Measurements from ENCODE around the gene IGIP.
A peak's percentile ranks its signal among the peaks of the same experiment; 100 is the strongest.
"Not testable (repeated sequence)": the region's sequence is repeated elsewhere in the genome, so short reads cannot be mapped to it uniquely, and the experiment has no call there.

The IGIP gene

GRCh38 chr5:140153255-140153654, 27.5 kb downstream of the IGIP start (continued):
- no peak for TF ChIP-seq TSHZ2 (CRISPR knock-in tag; IDR thresholded peaks at IDR 0.05)
- TF ChIP-seq SNAI2 (CRISPR knock-in tag; IDR thresholded peaks at IDR 0.05): no peak
- no peak for TF ChIP-seq ZFP3 (CRISPR knock-in tag; IDR thresholded peaks at IDR 0.05)
- no peak for TF ChIP-seq BACH2 (CRISPR knock-in tag; IDR thresholded peaks at IDR 0.05; ENCODE audit: borderline replicate concordance)
- no peak for TF ChIP-seq ZNF565 (CRISPR knock-in tag; conservative IDR thresholded peaks at IDR 0.05; ENCODE audit: low read depth)
- TF ChIP-seq ESRRG (CRISPR knock-in tag; IDR thresholded peaks at IDR 0.05): no peak
- no peak for TF ChIP-seq ARNTL (CRISPR knock-in tag; IDR thresholded peaks at IDR 0.05; ENCODE audit: borderline replicate concordance, low read depth)
- no peak for TF ChIP-seq TCF4 (CRISPR knock-in tag; IDR thresholded peaks at IDR 0.05; ENCODE audit: borderline replicate concordance)
- no peak for TF ChIP-seq PPARA (CRISPR knock-in tag; IDR thresholded peaks at IDR 0.05; ENCODE audit: borderline replicate concordance)
- TF ChIP-seq ISL1 (CRISPR knock-in tag; IDR thresholded peaks at IDR 0.05): no peak

DNA sequence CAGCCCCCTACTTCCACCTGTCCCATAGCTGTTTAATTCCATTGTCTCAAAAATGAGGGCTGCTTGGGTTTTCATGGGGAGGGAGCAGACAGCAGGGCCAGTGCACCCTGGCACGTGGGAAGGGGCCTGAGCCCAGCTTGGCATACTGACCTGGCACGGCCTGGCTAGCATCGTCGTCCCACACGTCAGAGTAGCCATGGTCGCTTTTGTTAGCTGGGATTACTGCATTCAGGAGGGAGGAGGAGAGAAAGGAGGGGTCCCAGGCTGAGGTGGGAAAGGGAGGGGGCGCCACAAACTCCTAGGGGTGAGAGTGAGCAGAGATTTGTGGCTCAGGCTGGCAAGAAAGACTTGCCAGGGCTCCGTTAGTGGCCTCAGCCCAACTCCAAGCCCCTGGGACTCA, 28.2 kb downstream of the IGIP start:
- TF ChIP-seq PATZ1 (CRISPR knock-in tag; IDR thresholded peaks at IDR 0.05; ENCODE audit: borderline replicate concordance) (no peak), TOX (CRISPR knock-in tag; IDR thresholded peaks at IDR 0.05; ENCODE audit: borderline replicate concordance) (no peak), TSHZ2 (CRISPR knock-in tag; IDR thresholded peaks at IDR 0.05) (no peak), ZNF8 (CRISPR knock-in tag; IDR thresholded peaks at IDR 0.05) (no peak), GLIS3 (CRISPR knock-in tag; IDR thresholded peaks at IDR 0.05) (no peak), TCF4 (CRISPR knock-in tag; IDR thresholded peaks at IDR 0.05; ENCODE audit: borderline replicate concordance) (no peak), ARNTL (CRISPR knock-in tag; IDR thresholded peaks at IDR 0.05; ENCODE audit: borderline replicate concordance, low read depth) (no peak), SNAI2 (CRISPR knock-in tag; IDR thresholded peaks at IDR 0.05) (no peak), CSDC2 (CRISPR knock-in tag; IDR thresholded peaks at IDR 0.05) (no peak), OSR1 (CRISPR knock-in tag; IDR thresholded peaks at IDR 0.05) (no peak)
- TF ChIP-seq, protein P1, sequence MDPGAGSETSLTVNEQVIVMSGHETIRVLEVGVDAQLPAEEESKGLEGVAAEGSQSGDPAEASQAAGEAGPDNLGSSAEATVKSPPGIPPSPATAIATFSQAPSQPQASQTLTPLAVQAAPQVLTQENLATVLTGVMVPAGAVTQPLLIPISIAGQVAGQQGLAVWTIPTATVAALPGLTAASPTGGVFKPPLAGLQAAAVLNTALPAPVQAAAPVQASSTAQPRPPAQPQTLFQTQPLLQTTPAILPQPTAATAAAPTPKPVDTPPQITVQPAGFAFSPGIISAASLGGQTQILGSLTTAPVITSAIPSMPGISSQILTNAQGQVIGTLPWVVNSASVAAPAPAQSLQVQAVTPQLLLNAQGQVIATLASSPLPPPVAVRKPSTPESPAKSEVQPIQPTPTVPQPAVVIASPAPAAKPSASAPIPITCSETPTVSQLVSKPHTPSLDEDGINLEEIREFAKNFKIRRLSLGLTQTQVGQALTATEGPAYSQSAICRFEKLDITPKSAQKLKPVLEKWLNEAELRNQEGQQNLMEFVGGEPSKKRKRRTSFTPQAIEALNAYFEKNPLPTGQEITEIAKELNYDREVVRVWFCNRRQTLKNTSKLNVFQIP (CRISPR knock-in tag; IDR thresholded peaks at IDR 0.05; ENCODE audit: borderline replicate concordance, low read depth): no peak
- ATAC-seq: no peak

GRCh38 chr5:140154710-140155381, 29.1 kb downstream of the IGIP start:
- ATAC-seq: not testable (repeated sequence)

- TF ChIP-seq ESRRG (CRISPR knock-in tag; IDR thresholded peaks at IDR 0.05) (no peak), ARNTL (CRISPR knock-in tag; IDR thresholded peaks at IDR 0.05; ENCODE audit: borderline replicate concordance, low read depth) (no peak), TSHZ2 (CRISPR knock-in tag; IDR thresholded peaks at IDR 0.05) (no peak), ZC3H10 (CRISPR knock-in tag; IDR thresholded peaks at IDR 0.05) (no peak), ZNF565 (CRISPR knock-in tag; conservative IDR thresholded peaks at IDR 0.05; ENCODE audit: low read depth) (no peak), RARB (CRISPR knock-in tag; IDR thresholded peaks at IDR 0.05) (no peak)
- ATAC-seq: peak; percentile 99
Measured at GRCh38 chr5:140157032-140157781, 31.5 kb downstream of the IGIP start.
